RPMI7951 (cell line): ENCODE measurements around the gene CNOT6. TPM values are rescaled to one million over a fixed set of nuclear protein-coding genes. Genes with fewer than 3 reads are reported as not detected.

Source experiments
- DNase-seq: peaks from one replicate; pipeline ENCODE4 v3.0.0-alpha.2; 2012; ENCODE audit warnings: low read depth
- total RNA-seq: library from RNA; depleted of rRNA; stranded (reverse); fragments of >200 nt; shearing (Covaris generic); gene quantifications from 2 replicates; pipeline ENCODE4 v1.2.3, GENCODE V29; 2014; rRNA removed

Gene CNOT6
- total RNA-seq, 1 experiment from 2014 or later, result 7.6 TPM

GRCh38 chr5:180619563-180619915, 125.4 kb downstream of the CNOT6 start:
- DNase-seq, result no peak

- no peak for DNase-seq
Measured at GRCh38 chr5:180620014-180620413, 125.8 kb downstream of the CNOT6 start.

- DNase-seq, result no peak
Measured at GRCh38 chr5:180621311-180621710, 127.1 kb downstream of the CNOT6 start.

- no peak for DNase-seq
Measured at GRCh38 chr5:180622910-180623309, 128.7 kb downstream of the CNOT6 start.

- no peak for DNase-seq
Measured at GRCh38 chr5:180623411-180623834, 129.2 kb downstream of the CNOT6 start.

- DNase-seq, result no peak
Measured at GRCh38 chr5:180623844-180624243, 129.7 kb downstream of the CNOT6 start.

- DNase-seq, result no peak
Measured at GRCh38 chr5:180624587-180624986, 130.4 kb downstream of the CNOT6 start.

GRCh38 chr5:180625125-180625790, 131.1 kb downstream of the CNOT6 start:
- no peak for DNase-seq

GRCh38 chr5:180625791-180626660, 131.8 kb downstream of the CNOT6 start:
- no peak for DNase-seq

GRCh38 chr5:180626661-180627385, 132.6 kb downstream of the CNOT6 start:
- DNase-seq, result no peak

- no peak for DNase-seq
Measured at GRCh38 chr5:180627386-180628120, 133.4 kb downstream of the CNOT6 start.

Other genes starting within 250 kb of the CNOT6 start
- gene MAPK9, start 202.3 kb upstream of the CNOT6 start, total RNA-seq, result 18.0 and 19.0 TPM in 2 replicates
- gene GFPT2, start 141.0 kb upstream of the CNOT6 start, total RNA-seq, result 13.9 and 15.8 TPM in 2 replicates
- gene SCGB3A1, start 97.1 kb downstream of the CNOT6 start, total RNA-seq, result not detected in 2 replicates
- gene FLT4, start 155.2 kb downstream of the CNOT6 start, total RNA-seq, result not detected in 2 replicates
- gene OR2Y1, start 245.7 kb downstream of the CNOT6 start, total RNA-seq, result not detected in 2 replicates